DND-41 (cell line): ENCODE measurements around the gene TK2.
"Not testable (repeated sequence)": the region's sequence is repeated elsewhere in the genome, so short reads cannot be mapped to it uniquely, and the experiment has no call there.

Experiments
- CTCF ChIP-seq: IDR thresholded peaks from 2 replicates; pipeline ENCODE4 v1.5.1; 2012; ENCODE audit warnings: borderline replicate concordance, low read length, moderate library complexity, mild to moderate bottlenecking; ENCODE audit not compliant: poor library complexity, severe bottlenecking; ENCODE audit errors: extremely low read depth
- EZH2 ChIP-seq: IDR thresholded peaks from 3 replicates; pipeline ENCODE4 v1.6.1; 2012; ENCODE audit warnings: borderline replicate concordance, low read depth, mild to moderate bottlenecking, moderate library complexity, low read length, inconsistent platforms; ENCODE audit not compliant: severe bottlenecking

- TF ChIP-seq CTCF, EZH2: not testable (repeated sequence)
These were observed 17.3 kb upstream of the TK2 start for GRCh38 chr16:66567270-66567669.
